WTC11 (cell line): ENCODE data around the gene ASTN2. TPM values are rescaled to one million over a fixed set of nuclear protein-coding genes. Genes with fewer than 3 reads are reported as not detected.

Experiments
- ATAC-seq: fragments of 200-7000 bp; cut with Tn5 transposase; 2 replicates; pipeline ENCODE4 v1.10.0; 2021; ENCODE audit warnings: mild to moderate bottlenecking, moderate library complexity
- CTCF ChIA-PET: fragments of 300-600 bp; sonication (Branson Sonifier 250); formaldehyde crosslinking; loops from one replicate; lab custom pipeline; 2021; ENCODE audit warnings: antibody characterized with exemption; lab: Charles Lee
- POLR2A ChIA-PET: fragments of 350-600 bp; sonication (Branson Sonifier 250); formaldehyde crosslinking; loops from one replicate; lab custom pipeline; 2021; ENCODE audit warnings: antibody characterized with exemption; lab: Charles Lee
- DNase-seq: peaks from one replicate; pipeline ENCODE4 v3.0.0; 2021; ENCODE audit warnings: low spot score
- H3K27ac Mint-ChIP-seq: 2 replicates; pipeline ENCODE4 v1.8.0; 2021; ENCODE audit warnings: mixed read lengths
- H3K27me3 Mint-ChIP-seq: 2 replicates; pipeline ENCODE4 v1.8.0; 2021; ENCODE audit warnings: low read depth, mild to moderate bottlenecking, moderate library complexity, mixed read lengths
- H3K36me3 Mint-ChIP-seq: 2 replicates; pipeline ENCODE4 v1.8.0; 2021; ENCODE audit warnings: mixed read lengths
- H3K4me1 Mint-ChIP-seq: 2 replicates; pipeline ENCODE4 v1.8.0; 2022; ENCODE audit warnings: mixed read lengths
- H3K4me3 Mint-ChIP-seq: 2 replicates; pipeline ENCODE4 v1.8.0; 2021; ENCODE audit warnings: mild to moderate bottlenecking, moderate library complexity, mixed read lengths
- H3K9me3 Mint-ChIP-seq: 2 replicates; pipeline ENCODE4 v1.8.0; 2021; ENCODE audit warnings: mixed read lengths
- CTCF ChIP-seq: fragments of 200-600 bp; IDR thresholded peaks from 2 replicates; pipeline ENCODE4 v1.8.0; 2022; ENCODE audit warnings: antibody characterized with exemption
- E2F4 ChIP-seq: sonication (generic); formaldehyde crosslinking; IDR thresholded peaks from 2 replicates; pipeline ENCODE4 v1.8.1; 2022; ENCODE audit warnings: low read depth, mild to moderate bottlenecking, moderate library complexity, missing genetic modification reagents, borderline replicate concordance
- FOXK1 ChIP-seq: sonication (generic); formaldehyde crosslinking; IDR thresholded peaks from 2 replicates; pipeline ENCODE4 v1.8.0; 2022; ENCODE audit warnings: mild to moderate bottlenecking, moderate library complexity, missing genetic modification reagents
- GRHL2 ChIP-seq: fragments of 250-450 bp; sonication (Bioruptor Pico); IDR thresholded peaks from 2 replicates; pipeline ENCODE4 v1.8.0; 2022; ENCODE audit warnings: mild to moderate bottlenecking, moderate library complexity; ENCODE audit not compliant: insufficient replicate concordance, severe bottlenecking
- MLX ChIP-seq: sonication (generic); formaldehyde crosslinking; IDR thresholded peaks from 2 replicates; pipeline ENCODE4 v1.8.1; 2023; ENCODE audit warnings: mild to moderate bottlenecking, missing genetic modification reagents, moderate library complexity
- MXD4 ChIP-seq: fragments of 250-450 bp; sonication (Bioruptor Pico); IDR thresholded peaks from 2 replicates; pipeline ENCODE4 v1.8.0; 2021; ENCODE audit warnings: mild to moderate bottlenecking, moderate library complexity, borderline replicate concordance
- NR2C2 ChIP-seq: sonication (generic); formaldehyde crosslinking; IDR thresholded peaks from 2 replicates; pipeline ENCODE4 v1.8.0; 2022; ENCODE audit warnings: mild to moderate bottlenecking, missing genetic modification reagents
- RELA ChIP-seq: sonication (generic); formaldehyde crosslinking; IDR thresholded peaks from 2 replicates; pipeline ENCODE4 v1.8.1; 2022; ENCODE audit warnings: missing genetic modification reagents, mild to moderate bottlenecking, borderline replicate concordance
- TCF7 ChIP-seq: sonication (generic); formaldehyde crosslinking; IDR thresholded peaks from 2 replicates; pipeline ENCODE4 v1.8.0; 2022; ENCODE audit warnings: mild to moderate bottlenecking, low read depth, missing genetic modification reagents, moderate library complexity
- ZBTB21 ChIP-seq: sonication (generic); formaldehyde crosslinking; IDR thresholded peaks from 2 replicates; pipeline ENCODE4 v1.8.1; 2023; ENCODE audit warnings: mild to moderate bottlenecking, missing genetic modification reagents, borderline replicate concordance
- ZNF281 ChIP-seq: sonication (generic); formaldehyde crosslinking; IDR thresholded peaks from 2 replicates; pipeline ENCODE4 v1.8.0; 2023; ENCODE audit warnings: mild to moderate bottlenecking, missing genetic modification reagents
- ZNF396 ChIP-seq: fragments of 250-450 bp; sonication (Bioruptor Pico); IDR thresholded peaks from 2 replicates; pipeline ENCODE4 v1.8.0; 2021; ENCODE audit warnings: mild to moderate bottlenecking, moderate library complexity, borderline replicate concordance
- total RNA-seq: library from RNA; stranded (reverse); gene quantifications from 3 replicates; pipeline ENCODE4 v1.2.3, GENCODE V29; 2021
- TF ChIP-seq, protein P1 (sequence below): fragments of 250-450 bp; sonication (Bioruptor Pico); conservative IDR thresholded peaks from 2 replicates; pipeline ENCODE4 v1.9.0; 2021; ENCODE audit warnings: mild to moderate bottlenecking
- TF ChIP-seq, protein P2 (sequence below): sonication (generic); formaldehyde crosslinking; IDR thresholded peaks from 2 replicates; pipeline ENCODE4 v1.8.1; 2022; ENCODE audit warnings: mild to moderate bottlenecking, moderate library complexity, missing genetic modification reagents

ASTN2 gene
- total RNA-seq, 1 experiment from 2014 or later: 16.2 TPM

DNA sequence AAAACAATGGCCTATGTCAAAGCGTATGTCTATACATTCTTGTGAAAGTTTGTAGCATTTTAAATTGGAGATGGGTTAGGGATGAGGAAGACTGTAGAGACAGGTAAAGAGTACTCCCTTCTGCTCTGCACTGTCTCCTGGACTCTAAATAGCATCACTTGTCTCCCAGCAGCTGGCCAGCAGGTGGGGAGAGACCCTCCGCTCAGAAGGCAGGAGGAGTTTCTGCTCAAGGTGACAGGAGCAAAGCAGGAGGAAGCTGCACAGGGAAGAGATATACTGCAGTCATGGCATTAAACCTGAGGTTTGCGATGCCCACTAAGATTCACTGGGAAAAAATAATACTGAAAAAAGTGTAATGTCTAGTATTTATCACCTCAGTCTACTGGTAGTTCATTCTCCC lies 10.7 kb upstream of the ASTN2 start (continued):
- TF ChIP-seq, protein P1, sequence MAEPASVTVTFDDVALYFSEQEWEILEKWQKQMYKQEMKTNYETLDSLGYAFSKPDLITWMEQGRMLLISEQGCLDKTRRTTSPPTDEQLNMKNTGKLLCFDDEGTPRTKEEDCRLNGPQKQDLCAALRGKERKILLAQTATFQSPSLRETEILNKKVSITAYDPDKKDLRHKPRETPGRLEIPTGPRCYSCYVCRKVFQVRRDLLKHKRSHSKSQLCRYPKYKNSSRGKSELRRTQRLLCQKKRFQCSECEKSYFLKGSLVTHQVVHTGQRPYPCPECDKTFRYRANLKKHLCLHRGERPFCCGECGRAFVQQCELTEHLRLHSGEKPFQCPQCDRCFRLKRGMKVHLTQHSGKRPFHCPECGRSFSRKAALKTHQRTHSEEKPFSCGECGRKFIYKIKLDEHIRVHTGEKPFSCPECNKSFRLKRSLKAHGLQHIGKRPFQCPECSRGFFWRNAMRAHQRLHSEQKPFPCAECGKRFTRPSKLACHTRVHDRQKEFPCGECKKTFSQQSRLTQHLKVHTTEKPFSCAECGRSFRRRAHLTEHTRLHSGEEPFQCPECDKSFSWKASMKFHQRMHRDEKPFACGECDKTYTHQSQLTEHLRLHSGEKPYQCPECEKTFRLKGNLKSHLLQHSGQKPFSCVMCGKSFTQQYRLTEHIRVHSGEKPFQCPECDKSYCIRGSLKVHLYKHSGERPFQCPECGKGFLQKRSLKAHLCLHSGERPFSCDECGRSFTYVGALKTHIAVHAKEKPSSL (CRISPR knock-in tag): no peak
- TF ChIP-seq GRHL2 (CRISPR knock-in tag) (no peak), ZBTB21 (CRISPR knock-in tag) (no peak), TCF7 (CRISPR knock-in tag) (no peak), E2F4 (CRISPR knock-in tag) (no peak), MXD4 (no peak)

DNA sequence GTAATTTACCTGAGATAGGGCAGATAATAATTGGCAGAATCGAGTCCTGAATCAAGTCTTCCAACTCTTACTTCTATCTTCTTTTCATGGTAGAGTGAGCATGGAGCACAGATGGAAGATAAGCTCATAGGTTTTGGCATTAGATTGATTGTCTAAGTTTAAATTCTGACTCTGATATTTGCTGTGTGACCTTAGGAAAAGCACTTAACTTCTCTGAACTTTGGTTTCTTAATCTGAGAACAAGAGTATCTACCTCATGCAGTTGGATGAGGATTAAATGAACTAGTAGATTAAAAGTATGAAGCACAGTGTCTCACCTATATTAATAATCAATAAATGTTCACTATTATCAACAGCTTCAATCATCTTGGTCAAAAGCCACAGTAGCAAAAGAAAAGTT lies 9.4 kb upstream of the ASTN2 start:
- CTCF ChIA-PET: interaction anchor here (2.3 kb wide), 1 partner anchor 13 kb away, joined by 7 read pairs; no protein-coding TSS in a partner anchor
- Mint-ChIP-seq H3K27ac (no peak overlapping the region), H3K4me1 (peaks cover 7% of the 10 kb centered on the region; the same call in 1 of the 2 replicates), H3K27me3 (peaks cover 9% of the 10 kb centered on the region; the same call in 1 of the 2 replicates), H3K9me3 (no peaks in the 10 kb centered on the region), H3K36me3 (no peaks in the 10 kb centered on the region), H3K4me3 (no peak overlapping the region)
- TF ChIP-seq ZNF281: no peak
- TF ChIP-seq FOXK1 (CRISPR knock-in tag): no peak
- no peak for TF ChIP-seq CTCF
- no peak for ATAC-seq
- POLR2A ChIA-PET: no interaction called here
- no peak for DNase-seq

DNA sequence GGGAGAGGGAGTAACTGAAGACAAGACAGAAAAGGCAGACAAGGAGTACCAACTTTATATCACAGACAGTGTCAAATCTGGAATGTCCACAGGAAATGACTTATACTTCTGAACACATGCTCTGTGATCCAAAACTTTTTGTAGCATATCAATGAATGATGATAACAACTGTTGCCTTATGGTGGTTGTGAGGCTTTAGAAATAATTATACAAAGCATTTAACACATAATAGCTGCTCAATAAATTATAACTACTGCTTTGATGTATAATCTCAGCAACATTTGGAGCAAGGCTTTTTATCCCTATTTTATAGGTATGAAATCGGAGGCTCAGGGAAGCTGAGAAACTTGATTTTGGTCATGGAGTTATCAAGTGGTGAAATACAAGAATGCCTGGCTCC lies 3.3 kb upstream of the ASTN2 start:
- Mint-ChIP-seq H3K27me3 (peaks cover 16% of the 10 kb centered on the region), H3K9me3 (no peaks in the 10 kb centered on the region), H3K4me1 (peaks cover 3% of the 10 kb centered on the region; the same call in 1 of the 2 replicates), H3K27ac (no peak overlapping the region), H3K4me3 (no peak overlapping the region), H3K36me3 (no peaks in the 10 kb centered on the region)
- ChIA-PET POLR2A (no interaction called here), CTCF (no interaction called here)
- no peak for ATAC-seq
- TF ChIP-seq ZNF396 (CRISPR knock-in tag) (no peak), NR2C2 (CRISPR knock-in tag) (no peak), GRHL2 (CRISPR knock-in tag) (no peak), MLX (CRISPR knock-in tag) (no peak), MXD4 (no peak), RELA (no peak)
- TF ChIP-seq, protein P2, sequence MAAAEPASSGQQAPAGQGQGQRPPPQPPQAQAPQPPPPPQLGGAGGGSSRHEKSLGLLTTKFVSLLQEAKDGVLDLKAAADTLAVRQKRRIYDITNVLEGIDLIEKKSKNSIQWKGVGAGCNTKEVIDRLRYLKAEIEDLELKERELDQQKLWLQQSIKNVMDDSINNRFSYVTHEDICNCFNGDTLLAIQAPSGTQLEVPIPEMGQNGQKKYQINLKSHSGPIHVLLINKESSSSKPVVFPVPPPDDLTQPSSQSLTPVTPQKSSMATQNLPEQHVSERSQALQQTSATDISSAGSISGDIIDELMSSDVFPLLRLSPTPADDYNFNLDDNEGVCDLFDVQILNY: no peak
- no peak for DNase-seq
